H1 (cell line): Measurements from ENCODE around the gene IL19. TPM values are rescaled to one million over a fixed set of nuclear protein-coding genes. Genes with fewer than 3 reads are reported as not detected.

Experiments
- CTCF ChIA-PET: fragments of 300-600 bp; sonication (Branson Sonifier 250); formaldehyde crosslinking; loops from one replicate; lab custom pipeline; 2021; ENCODE audit not compliant: partially characterized antibody; lab: Charles Lee
- POLR2A ChIA-PET: fragments of 300-600 bp; sonication (Branson Sonifier 250); formaldehyde crosslinking; loops from one replicate; lab custom pipeline; 2021; ENCODE audit warnings: inconsistent platforms; ENCODE audit not compliant: partially characterized antibody; lab: Charles Lee
- DNase-seq, 2 experiments: peaks; one replicate each; pipeline versions ENCODE4 v3.0.0 to v3.0.0-alpha.2; 2010 to 2022; ENCODE audit warnings: low spot score in 2 of 2, low read depth in 1 of 2, mixed read lengths in 1 of 2
- FAIRE-seq: peaks from 2 replicates; lab custom pipeline; 2011; peaks lifted over from hg19 to GRCh38; lab: Jason Lieb, UNC
- H2AFZ ChIP-seq: 2 replicates; pipeline ENCODE4 v1.8.1; 2012; ENCODE audit warnings: low read length, inconsistent platforms
- H2AK5ac ChIP-seq: 2 replicates; pipeline ENCODE4 v1.6.1; 2013; ENCODE audit warnings: low read depth, low read length
- H2BK120ac ChIP-seq: replicated peaks from 2 replicates; pipeline ENCODE3; 2013; ENCODE audit warnings: low read depth, low read length, inconsistent platforms
- H2BK12ac ChIP-seq: 2 replicates; pipeline ENCODE4 v1.6.1; 2013; ENCODE audit warnings: low read depth, low read length
- H2BK15ac ChIP-seq: 2 replicates; pipeline ENCODE4 v1.6.1; 2013; ENCODE audit warnings: low read length
- H2BK20ac ChIP-seq: 2 replicates; pipeline ENCODE4 v1.6.1; 2013; ENCODE audit warnings: low read length
- H2BK5ac ChIP-seq: 2 replicates; pipeline ENCODE4 v1.6.1; 2013; ENCODE audit warnings: low read depth, low read length
- H3K14ac ChIP-seq: 2 replicates; pipeline ENCODE4 v1.6.1; 2013; ENCODE audit warnings: inconsistent platforms; ENCODE audit not compliant: insufficient read length
- H3K18ac ChIP-seq: 2 replicates; pipeline ENCODE4 v1.6.1; 2013; ENCODE audit warnings: low read length; ENCODE audit errors: extremely low read depth
- H3K23ac ChIP-seq: 2 replicates; pipeline ENCODE4 v1.6.1; 2013; ENCODE audit warnings: inconsistent platforms; ENCODE audit not compliant: insufficient read length
- H3K23me2 ChIP-seq: 2 replicates; pipeline ENCODE4 v1.6.1; 2013; ENCODE audit warnings: low read depth, low read length
- H3K27ac ChIP-seq: 2 replicates; pipeline ENCODE4 v1.6.1; 2011; ENCODE audit warnings: low read depth, low read length, inconsistent platforms
- H3K27me3 ChIP-seq, 4 experiments: replicated peaks in 1 of 4; 1 replicate in 1 of 4; 2 replicates in 3 of 4; pipeline versions ENCODE4 v1.6.1 to v1.8.1; 2011 to 2013; ENCODE audit warnings: low read length in 3 of 4, mild to moderate bottlenecking in 3 of 4, inconsistent platforms in 2 of 4, mixed read lengths in 2 of 4, moderate library complexity in 1 of 4; ENCODE audit not compliant: control insufficient read depth in 3 of 4, insufficient read depth in 3 of 4; ENCODE audit errors: extremely low read depth in 1 of 4
- H3K36me3 ChIP-seq, 4 experiments: 2 replicates each; pipeline versions ENCODE4 v1.6.1 to v1.8.1; 2011 to 2013; ENCODE audit warnings: mild to moderate bottlenecking in 4 of 4, low read length in 3 of 4, moderate library complexity in 2 of 4, control low read depth in 1 of 4, inconsistent platforms in 1 of 4; ENCODE audit not compliant: insufficient read depth in 4 of 4, control insufficient read depth in 2 of 4
- H3K4ac ChIP-seq: replicated peaks from 2 replicates; pipeline ENCODE3; 2013; ENCODE audit warnings: low read length, low read depth, mixed read lengths, inconsistent platforms; ENCODE audit not compliant: insufficient read length
- H3K4me1 ChIP-seq, 4 experiments: replicated peaks in 1 of 4; 1 replicate in 1 of 4; 2 replicates in 3 of 4; pipeline versions ENCODE4 v1.6.1 to v1.8.1; 2011 to 2013; ENCODE audit warnings: low read length in 3 of 4, inconsistent platforms in 2 of 4, mixed read lengths in 1 of 4; ENCODE audit not compliant: insufficient read depth in 4 of 4, control insufficient read depth in 3 of 4
- H3K4me2 ChIP-seq, 2 experiments: 2 replicates each; pipeline versions ENCODE4 v1.6.1 to v1.8.1; 2011 to 2013; ENCODE audit warnings: low read depth in 2 of 2, low read length in 2 of 2, control low read depth in 1 of 2, inconsistent platforms in 1 of 2, mild to moderate bottlenecking in 1 of 2; ENCODE audit not compliant: insufficient read depth in 1 of 2
- H3K4me3 ChIP-seq, 4 experiments: fragments of 200-600, 300-600 bp in 1 of 4; sonication (generic), shearing (Covaris generic), sonication (Bioruptor Twin) in 1 of 4; 2 replicates each; pipeline versions ENCODE4 v1.5.1 to v1.8.1; 2011 to 2016; ENCODE audit warnings: low read length in 4 of 4, low read depth in 3 of 4, control low read depth in 2 of 4, inconsistent platforms in 2 of 4, mild to moderate bottlenecking in 2 of 4, mixed read lengths in 1 of 4, moderate library complexity in 1 of 4; ENCODE audit not compliant: insufficient read depth in 2 of 4; ENCODE audit errors: extremely low read depth in 1 of 4
- H3K56ac ChIP-seq: replicated peaks from 2 replicates; pipeline ENCODE3; 2013; ENCODE audit warnings: low read depth, mild to moderate bottlenecking, mixed read lengths, low read length, inconsistent platforms; ENCODE audit not compliant: insufficient read length
- H3K79me1 ChIP-seq: 2 replicates; pipeline ENCODE4 v1.6.1; 2013; ENCODE audit warnings: low read depth, low read length, control low read depth
- H3K79me2 ChIP-seq, 2 experiments: 2 replicates each; pipeline versions ENCODE4 v1.6.1 to v1.8.1; 2012 to 2013; ENCODE audit warnings: low read length in 2 of 2, mild to moderate bottlenecking in 2 of 2, inconsistent platforms in 1 of 2; ENCODE audit not compliant: insufficient read depth in 2 of 2, control insufficient read depth in 1 of 2
- H3K9ac ChIP-seq, 4 experiments: replicated peaks in 1 of 4; 1 replicate in 1 of 4; 2 replicates in 3 of 4; pipeline versions ENCODE4 v1.6.1 to v1.8.1; 2011 to 2013; ENCODE audit warnings: low read depth in 3 of 4, low read length in 3 of 4, control low read depth in 2 of 4, mild to moderate bottlenecking in 2 of 4, moderate library complexity in 2 of 4, inconsistent platforms in 1 of 4; ENCODE audit errors: extremely low read depth in 1 of 4
- H3K9me3 ChIP-seq, 2 experiments: 2 replicates each; pipeline versions ENCODE4 v1.6.1 to v1.8.1; 2012 to 2013; ENCODE audit warnings: mild to moderate bottlenecking in 2 of 2, moderate library complexity in 2 of 2, control low read depth in 1 of 2, inconsistent platforms in 1 of 2, low read depth in 1 of 2, low read length in 1 of 2, mixed read lengths in 1 of 2; ENCODE audit not compliant: insufficient read depth in 2 of 2
- H4K20me1 ChIP-seq, 2 experiments: replicated peaks in 1 of 2; 2 replicates each; pipeline versions ENCODE3 to v1.8.1; 2011 to 2013; ENCODE audit warnings: inconsistent platforms in 2 of 2, low read length in 2 of 2, mild to moderate bottlenecking in 1 of 2; ENCODE audit not compliant: insufficient read depth in 2 of 2, control insufficient read depth in 1 of 2
- H4K5ac ChIP-seq: 2 replicates; pipeline ENCODE4 v1.6.1; 2013; ENCODE audit warnings: low read length, low read depth, mixed read lengths, inconsistent platforms; ENCODE audit not compliant: insufficient read length
- H4K8ac ChIP-seq: 2 replicates; pipeline ENCODE4 v1.8.0; 2013; ENCODE audit warnings: mild to moderate bottlenecking, moderate library complexity, low read length, inconsistent platforms; ENCODE audit not compliant: insufficient read depth; ENCODE audit errors: extremely low read depth
- H4K91ac ChIP-seq: replicated peaks from 2 replicates; pipeline ENCODE3; 2013; ENCODE audit warnings: low read length, mixed read lengths, inconsistent platforms; ENCODE audit not compliant: insufficient read length
- KDM5A ChIP-seq: fragments of 200-600 bp; IDR thresholded peaks from 2 replicates; pipeline ENCODE4 v1.7.1; 2012; ENCODE audit warnings: mild to moderate bottlenecking, low read length, inconsistent platforms, mixed read lengths
- RAD21 ChIP-seq, 2 experiments: IDR thresholded peaks in 1 of 2; conservative IDR thresholded peaks in 1 of 2; 2 replicates each; pipeline ENCODE4 v1.6.1; 2011; ENCODE audit warnings: low read depth in 2 of 2, low read length in 2 of 2, improper control_type of control experiment in 1 of 2, inconsistent platforms in 1 of 2, mild to moderate bottlenecking in 1 of 2, moderate library complexity in 1 of 2
- RFX5 ChIP-seq: IDR thresholded peaks from 2 replicates; pipeline ENCODE4 v1.6.1; 2011; ENCODE audit warnings: low read depth, low read length, improper control_type of control experiment, borderline replicate concordance
- WGBS, 2 experiments: shearing (Covaris generic) in 1 of 2; methylation state at CpG; one replicate each; pipeline versions ENCODE4 v1.1.6 to v1.1.7; 2013 to 2015; ENCODE audit warnings: low lambda C conversion rate in 2 of 2, mixed read lengths in 2 of 2, inconsistent platforms in 1 of 2, low coverage in 1 of 2, missing lambda C conversion rate in 1 of 2; ENCODE audit not compliant: insufficient replicate concordance in 2 of 2, insufficient coverage in 1 of 2, insufficient read length in 1 of 2; ENCODE audit errors: extremely low coverage in 1 of 2, missing lambda C conversion rate in 1 of 2; 5-methylcytosine and 5-hydroxymethylcytosine counted together
- polyA plus RNA-seq, 7 experiments: library from polyadenylated mRNA; depleted of rRNA in 3 of 7; stranded (reverse) in 5 of 7; unstranded in 2 of 7; fragments of >200 nt in 5 of 7; fragments of 200-250 nt in 2 of 7; gene quantifications; 1 replicate in 5 of 7; 2 replicates in 1 of 7; 4 replicates in 1 of 7; pipeline versions ENCODE4 v1.2.1 to v1.2.3, GENCODE V29; 2011 to 2013; ENCODE audit warnings: missing spikeins in 2 of 7, mixed read lengths in 2 of 7
- total RNA-seq: library from RNA; stranded (reverse); fragmentation: NEBNext Ultra II Directional; extraction: Animal tissue kit (Norgen Biotek cat#: 25700); gene quantifications from 2 replicates; pipeline ENCODE4 v1.2.1, GENCODE V29; 2021
- TF ChIP-seq, protein P1 (sequence below), 3 experiments: IDR thresholded peaks; 1 replicate in 2 of 3; 2 replicates in 1 of 3; pipeline versions ENCODE4 v1.5.1 to v1.6.1; 2011; ENCODE audit warnings: low read length in 3 of 3, mild to moderate bottlenecking in 3 of 3, inconsistent platforms in 2 of 3, low read depth in 1 of 3, moderate library complexity in 1 of 3; ENCODE audit not compliant: insufficient read depth in 1 of 3; ENCODE audit errors: control extremely low read depth in 1 of 3
- TF ChIP-seq, protein P2 (sequence below): IDR thresholded peaks from 2 replicates; pipeline ENCODE4 v1.6.1; 2011; ENCODE audit warnings: low read length, improper control_type of control experiment

The IL19 gene
- total and polyA plus RNA-seq, 2 of the 8 experiments (the other 6 are each of a cell fraction or from before 2014, with no cell fraction given), result not detected

DNA sequence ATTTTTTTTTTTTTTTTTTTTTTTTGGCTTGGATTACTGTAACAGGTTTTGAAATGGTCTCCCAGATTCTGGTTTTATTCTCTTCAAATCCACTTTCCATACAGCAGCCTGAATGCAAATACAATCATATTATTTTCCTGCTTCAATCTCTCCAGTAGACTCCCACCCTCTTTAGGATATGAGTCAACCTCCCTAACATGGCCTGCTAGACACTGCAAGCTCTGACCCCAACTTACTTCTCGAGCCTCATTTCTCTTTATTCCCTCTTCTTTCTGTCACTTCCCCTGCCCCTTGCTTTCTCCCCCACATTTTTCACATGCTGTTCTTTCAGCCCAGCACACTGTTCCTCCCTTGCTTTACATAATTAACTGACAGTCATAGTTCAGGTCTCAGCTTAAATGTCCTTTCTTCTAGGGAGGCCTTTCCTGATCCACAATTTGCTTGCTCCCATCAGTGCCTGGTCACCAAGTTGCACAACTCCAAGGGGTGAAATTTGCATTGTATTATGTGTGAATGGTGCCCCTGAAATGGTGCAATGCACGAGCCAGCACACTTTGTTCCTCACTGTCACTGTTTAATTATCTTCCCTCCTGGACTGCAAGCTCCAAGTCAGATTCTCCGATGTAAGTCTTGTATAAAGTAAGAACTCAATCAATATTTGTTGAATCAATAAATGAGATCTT lies 22.1 kb upstream of the IL19 start:
- no peak overlapping the region for H3K18ac ChIP-seq
- no peak overlapping the region for H3K4ac ChIP-seq
- H2AK5ac ChIP-seq, result no peak overlapping the region
- H3K4me1 ChIP-seq, result no peaks in the 10 kb centered on the region
- no peak overlapping the region for H3K9ac ChIP-seq
- H2BK15ac ChIP-seq, result no peak overlapping the region
- no peak overlapping the region for H3K14ac ChIP-seq
- H3K56ac ChIP-seq, result no peak overlapping the region
- H3K36me3 ChIP-seq, result no peaks in the 10 kb centered on the region
- WGBS, 2 experiments, result 85% methylated on average over 3 of the region's 3 CpGs; no CpG with 5 or more reads in 1 of the 2 experiments
- ChIA-PET POLR2A (no interaction called here), CTCF (interaction anchor here (0.6 to 3.7 kb wide), 9 partner anchors 10 to 164 kb away, joined by 3 to 17 read pairs (median 5); no protein-coding TSS in a partner anchor)
- H2BK5ac ChIP-seq, result no peak overlapping the region
- no peak overlapping the region for H2BK120ac ChIP-seq
- no peak overlapping the region for H3K27ac ChIP-seq
- no peak overlapping the region for H3K4me2 ChIP-seq
- peaks cover 2 to 7% (median 4%) of the 10 kb centered on the region in 4 experiments; a peak in 5 of 7 replicates for H3K27me3 ChIP-seq
- H2BK20ac ChIP-seq, result no peak overlapping the region
- H2AFZ ChIP-seq, result no peak overlapping the region
- DNase-seq (no peak), FAIRE-seq (no peak)
- H3K4me3 ChIP-seq, result no peak overlapping the region
- no peaks in the 10 kb centered on the region for H4K20me1 ChIP-seq
- no peaks in the 10 kb centered on the region for H3K9me3 ChIP-seq
- no peaks in the 10 kb centered on the region for H3K79me2 ChIP-seq
- H4K5ac ChIP-seq, result no peak overlapping the region
- H3K23ac ChIP-seq, result no peak overlapping the region
- H3K23me2 ChIP-seq, result no peaks in the 10 kb centered on the region; the same call in 1 of the 2 replicates
- no peak overlapping the region for H4K8ac ChIP-seq
- H2BK12ac ChIP-seq, result no peak overlapping the region
- H3K79me1 ChIP-seq, result no peaks in the 10 kb centered on the region
- no peak overlapping the region for H4K91ac ChIP-seq
- TF ChIP-seq, protein P1, sequence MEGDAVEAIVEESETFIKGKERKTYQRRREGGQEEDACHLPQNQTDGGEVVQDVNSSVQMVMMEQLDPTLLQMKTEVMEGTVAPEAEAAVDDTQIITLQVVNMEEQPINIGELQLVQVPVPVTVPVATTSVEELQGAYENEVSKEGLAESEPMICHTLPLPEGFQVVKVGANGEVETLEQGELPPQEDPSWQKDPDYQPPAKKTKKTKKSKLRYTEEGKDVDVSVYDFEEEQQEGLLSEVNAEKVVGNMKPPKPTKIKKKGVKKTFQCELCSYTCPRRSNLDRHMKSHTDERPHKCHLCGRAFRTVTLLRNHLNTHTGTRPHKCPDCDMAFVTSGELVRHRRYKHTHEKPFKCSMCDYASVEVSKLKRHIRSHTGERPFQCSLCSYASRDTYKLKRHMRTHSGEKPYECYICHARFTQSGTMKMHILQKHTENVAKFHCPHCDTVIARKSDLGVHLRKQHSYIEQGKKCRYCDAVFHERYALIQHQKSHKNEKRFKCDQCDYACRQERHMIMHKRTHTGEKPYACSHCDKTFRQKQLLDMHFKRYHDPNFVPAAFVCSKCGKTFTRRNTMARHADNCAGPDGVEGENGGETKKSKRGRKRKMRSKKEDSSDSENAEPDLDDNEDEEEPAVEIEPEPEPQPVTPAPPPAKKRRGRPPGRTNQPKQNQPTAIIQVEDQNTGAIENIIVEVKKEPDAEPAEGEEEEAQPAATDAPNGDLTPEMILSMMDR (IDR thresholded peaks at IDR 0.05; ENCODE audit: control extremely low read depth in 1 of 3, insufficient read depth in 1 of 3, low read depth in 1 of 3, low read length in 3 of 3), result no peak
- no peak for TF ChIP-seq KDM5A
- TF ChIP-seq RAD21 (IDR thresholded peaks at IDR 0.05 in 1 of 2, conservative IDR thresholded peaks at IDR 0.05 in 1 of 2; ENCODE audit: low read depth in 2 of 2, low read length in 2 of 2), result no peak
- TF ChIP-seq RFX5, result no peak
- TF ChIP-seq, protein P2, sequence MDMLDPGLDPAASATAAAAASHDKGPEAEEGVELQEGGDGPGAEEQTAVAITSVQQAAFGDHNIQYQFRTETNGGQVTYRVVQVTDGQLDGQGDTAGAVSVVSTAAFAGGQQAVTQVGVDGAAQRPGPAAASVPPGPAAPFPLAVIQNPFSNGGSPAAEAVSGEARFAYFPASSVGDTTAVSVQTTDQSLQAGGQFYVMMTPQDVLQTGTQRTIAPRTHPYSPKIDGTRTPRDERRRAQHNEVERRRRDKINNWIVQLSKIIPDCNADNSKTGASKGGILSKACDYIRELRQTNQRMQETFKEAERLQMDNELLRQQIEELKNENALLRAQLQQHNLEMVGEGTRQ, result no peak
